Uterus (tissue), 2 donors: ENCODE results near the gene PRR11.

ENCODE experiments used
- POLR2A ChIP-seq, 2 donors: fragments of 450-650 bp; IDR thresholded peaks; one replicate each; pipeline ENCODE4 v1.6.1; 2016; ENCODE audit warnings: antibody characterized with exemption in 2 of 2, mild to moderate bottlenecking in 1 of 2, moderate library complexity in 1 of 2
- TF ChIP-seq, protein P1 (sequence below), 4 experiments: fragments of 200-600 bp in 2 of 4; fragments of 450-650 bp in 2 of 4; sonication (generic) in 2 of 4; IDR thresholded peaks; one replicate each; pipeline ENCODE4 v1.5.1; 2016 to 2019; ENCODE audit warnings: antibody characterized with exemption in 4 of 4, mild to moderate bottlenecking in 2 of 4, moderate library complexity in 1 of 4

DNA sequence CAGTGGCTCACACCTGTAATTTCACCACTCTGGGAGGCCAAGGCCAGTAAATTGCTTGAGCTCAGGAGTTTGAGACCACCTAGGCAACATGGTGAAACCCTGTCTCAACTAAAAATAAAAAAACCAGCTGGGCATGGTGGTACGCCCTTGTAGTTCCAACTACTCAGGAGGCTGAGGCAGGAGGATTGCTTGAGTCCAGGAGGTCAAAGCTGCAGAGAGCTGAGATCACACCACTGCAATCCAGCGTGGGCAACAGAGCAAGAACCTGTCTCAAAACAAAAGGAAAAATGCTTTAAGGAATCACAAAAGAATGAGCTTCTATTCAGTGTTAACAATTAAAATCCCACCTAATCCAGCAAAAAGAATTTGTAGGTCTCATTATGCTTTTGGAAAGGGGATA is 5.9 kb downstream of the PRR11 start:
- TF ChIP-seq, protein P1, sequence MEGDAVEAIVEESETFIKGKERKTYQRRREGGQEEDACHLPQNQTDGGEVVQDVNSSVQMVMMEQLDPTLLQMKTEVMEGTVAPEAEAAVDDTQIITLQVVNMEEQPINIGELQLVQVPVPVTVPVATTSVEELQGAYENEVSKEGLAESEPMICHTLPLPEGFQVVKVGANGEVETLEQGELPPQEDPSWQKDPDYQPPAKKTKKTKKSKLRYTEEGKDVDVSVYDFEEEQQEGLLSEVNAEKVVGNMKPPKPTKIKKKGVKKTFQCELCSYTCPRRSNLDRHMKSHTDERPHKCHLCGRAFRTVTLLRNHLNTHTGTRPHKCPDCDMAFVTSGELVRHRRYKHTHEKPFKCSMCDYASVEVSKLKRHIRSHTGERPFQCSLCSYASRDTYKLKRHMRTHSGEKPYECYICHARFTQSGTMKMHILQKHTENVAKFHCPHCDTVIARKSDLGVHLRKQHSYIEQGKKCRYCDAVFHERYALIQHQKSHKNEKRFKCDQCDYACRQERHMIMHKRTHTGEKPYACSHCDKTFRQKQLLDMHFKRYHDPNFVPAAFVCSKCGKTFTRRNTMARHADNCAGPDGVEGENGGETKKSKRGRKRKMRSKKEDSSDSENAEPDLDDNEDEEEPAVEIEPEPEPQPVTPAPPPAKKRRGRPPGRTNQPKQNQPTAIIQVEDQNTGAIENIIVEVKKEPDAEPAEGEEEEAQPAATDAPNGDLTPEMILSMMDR (IDR thresholded peaks at IDR 0.05): no peak
- TF ChIP-seq POLR2A (IDR thresholded peaks at IDR 0.05): no peak
